SJSA1 (cell line): ENCODE measurements around the gene ZNF75A. TPM values are rescaled to one million over a fixed set of nuclear protein-coding genes. Genes with fewer than 3 reads are reported as not detected.
"Not testable (repeated sequence)": the region's sequence is repeated elsewhere in the genome, so short reads cannot be mapped to it uniquely, and the experiment has no call there.

Experiments used
- DNase-seq, 2 experiments: peaks; one replicate each; pipeline ENCODE4 v3.0.0-alpha.2; 2015 to 2020; ENCODE audit warnings: low spot score in 2 of 2, low read depth in 1 of 2
- H3K27ac ChIP-seq: fragments of 250-450 bp; sonication (Bioruptor Pico); 2 replicates; pipeline ENCODE4 v1.5.1; 2020; ENCODE audit warnings: mild to moderate bottlenecking, moderate library complexity
- H3K27me3 ChIP-seq: fragments of 250-450 bp; sonication (Bioruptor Pico); replicated peaks from 2 replicates; pipeline ENCODE4 v1.5.1; 2020; ENCODE audit warnings: mild to moderate bottlenecking, moderate library complexity
- H3K36me3 ChIP-seq: fragments of 250-450 bp; sonication (Bioruptor Pico); 2 replicates; pipeline ENCODE4 v1.5.1; 2020; ENCODE audit warnings: mild to moderate bottlenecking
- H3K4me1 ChIP-seq: fragments of 250-450 bp; sonication (Bioruptor Pico); replicated peaks from 2 replicates; pipeline ENCODE4 v1.6.1; 2021; ENCODE audit warnings: mild to moderate bottlenecking
- H3K4me3 ChIP-seq: fragments of 250-450 bp; sonication (Bioruptor Pico); 2 replicates; pipeline ENCODE4 v1.5.1; 2020; ENCODE audit warnings: mild to moderate bottlenecking
- H3K9me3 ChIP-seq: fragments of 250-450 bp; sonication (Bioruptor Pico); replicated peaks from 2 replicates; pipeline ENCODE4 v1.5.1; 2020; ENCODE audit warnings: mild to moderate bottlenecking
- total RNA-seq: library from RNA; depleted of rRNA; stranded (reverse); fragments of >200 nt; shearing (Covaris generic); gene quantifications from 2 replicates; pipeline ENCODE4 v1.2.3, GENCODE V29; 2014; rRNA removed

The ZNF75A gene
- 15.5 and 16.8 TPM in 2 replicates for total RNA-seq

- peaks cover 73% of the 10 kb centered on the region for H3K36me3 ChIP-seq
- DNase-seq, result peak; percentile 83 to 93
- H3K27ac ChIP-seq, result peak within 1 kb of the TSS; percentile 81
- H3K4me3 ChIP-seq, result peak within 1 kb of the TSS; percentile 67
- H3K4me1 ChIP-seq, result peaks cover 13% of the 10 kb centered on the region
- peaks cover 26% of the 10 kb centered on the region for H3K9me3 ChIP-seq
- no peaks in the 10 kb centered on the region for H3K27me3 ChIP-seq
These were observed at the start of gene ZNF75A, which contains the start of gene TIGD7 for GRCh38 chr16:3305109-3306068. ZNF75A (plus strand) TSS chr16:3305497; CDS start chr16:3308429, 2,932 bp downstream. TIGD7 (minus strand) TSS chr16:3305430; CDS start chr16:3300614, 4,816 bp downstream.

GRCh38 chr16:3256146-3256865 is 49.0 kb upstream of the ZNF75A start, which contains the start of gene MEFV:
MEFV (minus strand) TSS chr16:3256633; CDS start chr16:3256587, 46 bp downstream.
- no peak for DNase-seq
- 0 out of 2 replicates have a peak, but pooled peaks cover 3% of the 10 kb centered on the region for H3K9me3 ChIP-seq
- H3K27me3 ChIP-seq, result no peaks in the 10 kb centered on the region
- no peak within 1 kb of the TSS for H3K4me3 ChIP-seq
- no peaks in the 10 kb centered on the region for H3K36me3 ChIP-seq
- H3K27ac ChIP-seq, result no peak within 1 kb of the TSS
- no peaks in the 10 kb centered on the region for H3K4me1 ChIP-seq

- H3K4me3 ChIP-seq, result no peak overlapping the region
- H3K27me3 ChIP-seq, result no peaks in the 10 kb centered on the region
- 0 out of 2 replicates have a peak, but pooled peaks cover 3% of the 10 kb centered on the region for H3K9me3 ChIP-seq
- no peaks in the 10 kb centered on the region for H3K4me1 ChIP-seq
- DNase-seq, result no peak
- no peaks in the 10 kb centered on the region for H3K36me3 ChIP-seq
- H3K27ac ChIP-seq, result no peak overlapping the region
These were observed 48.3 kb upstream of the ZNF75A start for GRCh38 chr16:3256866-3257465.

- H3K27me3 ChIP-seq, result no peaks in the 10 kb centered on the region
- no peak overlapping the region for H3K27ac ChIP-seq
- peaks cover 8% of the 10 kb centered on the region for H3K4me1 ChIP-seq
- no peak for DNase-seq
- no peaks in the 10 kb centered on the region for H3K36me3 ChIP-seq
- H3K9me3 ChIP-seq, result peaks cover 4% of the 10 kb centered on the region
- H3K4me3 ChIP-seq, result no peak overlapping the region
These were observed 45.5 kb upstream of the ZNF75A start for GRCh38 chr16:3259836-3260235.

- Histone ChIP-seq H3K27me3 (no peaks in the 10 kb centered on the region), H3K4me3 (no peak overlapping the region), H3K36me3 (no peaks in the 10 kb centered on the region), H3K27ac (no peak overlapping the region), H3K4me1 (peaks cover 10% of the 10 kb centered on the region), H3K9me3 (peaks cover 5% of the 10 kb centered on the region)
- DNase-seq, result no peak
These were observed 42.8 kb upstream of the ZNF75A start for GRCh38 chr16:3262517-3262916.

GRCh38 chr16:3264137-3265036 is 40.9 kb upstream of the ZNF75A start:
- DNase-seq, result peak; percentile 96 to 98
- Histone ChIP-seq H3K36me3 (no peaks in the 10 kb centered on the region), H3K4me3 (peak overlapping the region; percentile 55), H3K9me3 (peaks cover 5% of the 10 kb centered on the region), H3K27me3 (no peaks in the 10 kb centered on the region), H3K4me1 (peaks cover 10% of the 10 kb centered on the region), H3K27ac (peak overlapping the region; percentile 68)

- Histone ChIP-seq H3K4me3 (no peak overlapping the region), H3K27ac (no peak overlapping the region), H3K27me3 (no peaks in the 10 kb centered on the region), H3K9me3 (peaks cover 5% of the 10 kb centered on the region), H3K36me3 (no peaks in the 10 kb centered on the region), H3K4me1 (peaks cover 10% of the 10 kb centered on the region)
- no peak for DNase-seq
These were observed 38.3 kb upstream of the ZNF75A start for GRCh38 chr16:3266873-3267537.

- Histone ChIP-seq H3K36me3 (no peaks in the 10 kb centered on the region), H3K9me3 (peaks cover 5% of the 10 kb centered on the region), H3K27me3 (no peaks in the 10 kb centered on the region), H3K27ac (no peak overlapping the region), H3K4me1 (peaks cover 8% of the 10 kb centered on the region), H3K4me3 (no peak overlapping the region)
- no peak for DNase-seq
These were observed 37.0 kb upstream of the ZNF75A start for GRCh38 chr16:3268294-3268693.

GRCh38 chr16:3270718-3271117 is 34.6 kb upstream of the ZNF75A start:
- not testable (repeated sequence) for H3K9me3 ChIP-seq, H3K27me3 ChIP-seq, H3K36me3 ChIP-seq, H3K27ac ChIP-seq, H3K4me3 ChIP-seq, DNase-seq, H3K4me1 ChIP-seq

GRCh38 chr16:3271281-3271680 is 34.0 kb upstream of the ZNF75A start:
- not testable (repeated sequence) for H3K27me3 ChIP-seq, DNase-seq, H3K4me1 ChIP-seq, H3K36me3 ChIP-seq, H3K4me3 ChIP-seq, H3K9me3 ChIP-seq, H3K27ac ChIP-seq

GRCh38 chr16:3274490-3274889 is 30.8 kb upstream of the ZNF75A start:
- Histone ChIP-seq H3K36me3 (no peaks in the 10 kb centered on the region), H3K9me3 (no peaks in the 10 kb centered on the region), H3K4me3 (no peak overlapping the region), H3K4me1 (no peaks in the 10 kb centered on the region), H3K27ac (no peak overlapping the region), H3K27me3 (0 out of 2 replicates have a peak, but pooled peaks cover 4% of the 10 kb centered on the region)
- no peak for DNase-seq

GRCh38 chr16:3274947-3275346 is 30.4 kb upstream of the ZNF75A start:
- no peak overlapping the region for H3K4me3 ChIP-seq
- H3K27ac ChIP-seq, result no peak overlapping the region
- no peak for DNase-seq
- no peaks in the 10 kb centered on the region for H3K9me3 ChIP-seq
- H3K4me1 ChIP-seq, result no peaks in the 10 kb centered on the region
- 0 out of 2 replicates have a peak, but pooled peaks cover 4% of the 10 kb centered on the region for H3K27me3 ChIP-seq
- no peaks in the 10 kb centered on the region for H3K36me3 ChIP-seq
